HCT116 (cell line): Measurements from ENCODE around the gene PRKRIP1. TPM values are rescaled to one million over a fixed set of nuclear protein-coding genes. Genes with fewer than 3 reads are reported as not detected.

Experiments
- ATAC-seq: fragments of 200-7000 bp; cut with Tn5 transposase; 2 replicates; pipeline ENCODE4 v1.9.1; 2020; ENCODE audit warnings: mild to moderate bottlenecking, moderate library complexity
- BruUV-seq: library from RNA; stranded (reverse); fragments of 400-500 nt; replicated peaks from 2 replicates; lab custom pipeline; 2021; lab: Mats Ljungman, UMichigan
- CTCF ChIA-PET: fragments of 300-600 bp; sonication (Branson Sonifier 250); formaldehyde crosslinking; loops from one replicate; lab custom pipeline; 2021; ENCODE audit warnings: antibody characterized with exemption; lab: Charles Lee
- POLR2A ChIA-PET: fragments of 300-600, 350-600 bp; sonication (Branson Sonifier 250); formaldehyde crosslinking; loops from one replicate; lab custom pipeline; 2021; ENCODE audit warnings: antibody characterized with exemption; lab: Charles Lee
- RAD21 ChIA-PET, 2 experiments: fragments of 300-600 bp; sonication (Branson Sonifier 250); formaldehyde crosslinking; loops; one replicate each; lab custom pipeline; 2023; ENCODE audit warnings: low total read pairs in 2 of 2; ENCODE audit not compliant: uncharacterized antibody in 2 of 2, unreplicated experiment in 2 of 2, low non-redundant PET in 1 of 2; lab: Charles Lee
- DNase-seq: peaks from one replicate; pipeline ENCODE4 v3.0.0-alpha.2; 2010; ENCODE audit warnings: low read depth, low spot score
- H2AFZ ChIP-seq: fragments of 200-600 bp; shearing (Covaris generic), sonication (generic); 2 replicates; pipeline ENCODE4 v1.6.1; 2017; ENCODE audit warnings: low read depth, mixed run types, mixed read lengths, antibody characterized with exemption, low read length; ENCODE audit not compliant: poor library complexity, severe bottlenecking
- H3K27ac ChIP-seq: 2 replicates; pipeline ENCODE4 v1.5.1; 2012; ENCODE audit warnings: low read depth, low read length
- H3K27me3 ChIP-seq: fragments of 200-600 bp; sonication (generic); 2 replicates; pipeline ENCODE4 v1.6.1; 2016; ENCODE audit warnings: mixed run types, low read length, mixed read lengths; ENCODE audit not compliant: insufficient read depth
- H3K36me3 ChIP-seq, 2 experiments: fragments of 200-500 bp in 1 of 2; fragments of 200-600 bp in 1 of 2; sonication (Bioruptor generic) in 1 of 2; sonication (generic) in 1 of 2; 2 replicates each; pipeline versions ENCODE4 v1.5.1 to v1.6.1; 2014 to 2016; ENCODE audit warnings: low read length in 2 of 2, inconsistent platforms in 1 of 2, mixed read lengths in 1 of 2, mixed run types in 1 of 2; ENCODE audit not compliant: insufficient read depth in 2 of 2, control insufficient read depth in 1 of 2
- H3K4me1 ChIP-seq, 2 experiments: fragments of 200-600 bp in 1 of 2; sonication (generic) in 1 of 2; 2 replicates each; pipeline versions ENCODE4 v1.5.1 to v1.6.1; 2012 to 2017; ENCODE audit warnings: low read length in 2 of 2, inconsistent platforms in 1 of 2, mild to moderate bottlenecking in 1 of 2, mixed read lengths in 1 of 2, mixed run types in 1 of 2, moderate library complexity in 1 of 2; ENCODE audit not compliant: insufficient read depth in 2 of 2, control insufficient read depth in 1 of 2
- H3K4me2 ChIP-seq: fragments of 200-600 bp; sonication (generic); 2 replicates; pipeline ENCODE4 v1.6.1; 2017; ENCODE audit warnings: mixed run types, low read length, mixed read lengths
- H3K4me3 ChIP-seq, 2 experiments: fragments of 200-600 bp in 1 of 2; sonication (generic) in 1 of 2; replicated peaks in 1 of 2; 2 replicates each; pipeline ENCODE4 v1.5.1; 2011 to 2016; ENCODE audit warnings: low read length in 2 of 2, control low read depth in 1 of 2, low read depth in 1 of 2, mild to moderate bottlenecking in 1 of 2, mixed read lengths in 1 of 2, mixed run types in 1 of 2
- H3K79me2 ChIP-seq: fragments of 200-600 bp; sonication (generic); 2 replicates; pipeline ENCODE4 v1.6.1; 2017; ENCODE audit warnings: mild to moderate bottlenecking, mixed run types, low read length, moderate library complexity, mixed read lengths; ENCODE audit not compliant: insufficient read depth
- H3K9ac ChIP-seq: fragments of 200-600 bp; sonication (generic); 2 replicates; pipeline ENCODE4 v1.6.1; 2016; ENCODE audit warnings: low read length, mixed read lengths
- H3K9me2 ChIP-seq: fragments of 200-600 bp; sonication (generic), shearing (Covaris generic); 2 replicates; pipeline ENCODE4 v1.6.1; 2017; ENCODE audit warnings: mixed run types, mild to moderate bottlenecking, moderate library complexity; ENCODE audit not compliant: insufficient read depth
- H3K9me3 ChIP-seq, 2 experiments: fragments of 200-500 bp in 1 of 2; fragments of 200-600 bp in 1 of 2; sonication (Bioruptor generic) in 1 of 2; sonication (generic) in 1 of 2; 2 replicates each; pipeline ENCODE4 v1.6.1; 2014 to 2017; ENCODE audit warnings: low read length in 2 of 2, mixed read lengths in 2 of 2, inconsistent platforms in 1 of 2, low read depth in 1 of 2, mild to moderate bottlenecking in 1 of 2, mixed run types in 1 of 2, moderate library complexity in 1 of 2; ENCODE audit not compliant: control insufficient read depth in 1 of 2, insufficient read depth in 1 of 2
- H4K20me1 ChIP-seq: fragments of 200-600 bp; sonication (generic), shearing (Covaris generic); 2 replicates; pipeline ENCODE4 v1.6.1; 2017; ENCODE audit warnings: mixed run types, mild to moderate bottlenecking, moderate library complexity; ENCODE audit not compliant: insufficient read depth
- CEBPB ChIP-seq: IDR thresholded peaks from 2 replicates; pipeline ENCODE4 v1.6.1; 2012; ENCODE audit warnings: low read depth
- EGR1 ChIP-seq: IDR thresholded peaks from 2 replicates; pipeline ENCODE4 v1.6.1; 2012; ENCODE audit warnings: low read depth
- ELF1 ChIP-seq: IDR thresholded peaks from 2 replicates; pipeline ENCODE4 v1.6.1; 2012; ENCODE audit warnings: low read depth, borderline replicate concordance
- EZH2 ChIP-seq: fragments of 200-600 bp; sonication (generic); IDR thresholded peaks from 2 replicates; pipeline ENCODE4 v1.6.1; 2017; ENCODE audit warnings: antibody characterized with exemption, mixed run types
- FOSL1 ChIP-seq: IDR thresholded peaks from 2 replicates; pipeline ENCODE4 v1.6.1; 2012; ENCODE audit warnings: low read depth
- JUND ChIP-seq: IDR thresholded peaks from 2 replicates; pipeline ENCODE4 v1.6.1; 2012
- POLR2A ChIP-seq: IDR thresholded peaks from 2 replicates; pipeline ENCODE4 v1.7.0; 2011; ENCODE audit warnings: borderline replicate concordance; ENCODE audit not compliant: insufficient read depth, insufficient read length; ENCODE audit errors: extremely low read depth
- SIN3A ChIP-seq: IDR thresholded peaks from 2 replicates; pipeline ENCODE4 v1.6.1; 2012; ENCODE audit warnings: low read depth
- SRF ChIP-seq: IDR thresholded peaks from 2 replicates; pipeline ENCODE4 v1.6.1; 2012; ENCODE audit warnings: low read depth
- TCF7L2 ChIP-seq: IDR thresholded peaks from 2 replicates; pipeline ENCODE4 v1.7.0; 2011; ENCODE audit warnings: borderline replicate concordance, inconsistent platforms; ENCODE audit not compliant: insufficient read depth, insufficient read length; ENCODE audit errors: extremely low read depth
- YY1 ChIP-seq: IDR thresholded peaks from 2 replicates; pipeline ENCODE4 v1.6.1; 2011; ENCODE audit warnings: low read length, low read depth, moderate library complexity, mild to moderate bottlenecking; ENCODE audit not compliant: insufficient replicate concordance; ENCODE audit errors: extremely low read depth
- ZFX ChIP-seq: fragments of 450-650 bp; IDR thresholded peaks from 2 replicates; pipeline ENCODE4 v1.6.1; 2017
- ZNF274 ChIP-seq: fragments of 200-500 bp; sonication (Bioruptor generic); IDR thresholded peaks from 2 replicates; pipeline ENCODE4 v1.6.1; 2014; ENCODE audit warnings: mild to moderate bottlenecking, low read depth, low read length, inconsistent platforms
- intact Hi-C: fragments of 100-400 bp; cut with micrococcal nuclease; formaldehyde crosslinking; loops from 2 replicates; pipeline ENCODE4 v1.10.0; 2022
- total RNA-seq: library from RNA; stranded (reverse); gene quantifications from one replicate; pipeline ENCODE4 v1.2.1, GENCODE V29; 2021; ENCODE audit not compliant: unreplicated experiment
- TF ChIP-seq, protein P1 (sequence below): IDR thresholded peaks from 2 replicates; pipeline ENCODE4 v1.6.1; 2012

Gene PRKRIP1
- total RNA-seq, 1 experiment from 2014 or later = 23.0 TPM

DNA sequence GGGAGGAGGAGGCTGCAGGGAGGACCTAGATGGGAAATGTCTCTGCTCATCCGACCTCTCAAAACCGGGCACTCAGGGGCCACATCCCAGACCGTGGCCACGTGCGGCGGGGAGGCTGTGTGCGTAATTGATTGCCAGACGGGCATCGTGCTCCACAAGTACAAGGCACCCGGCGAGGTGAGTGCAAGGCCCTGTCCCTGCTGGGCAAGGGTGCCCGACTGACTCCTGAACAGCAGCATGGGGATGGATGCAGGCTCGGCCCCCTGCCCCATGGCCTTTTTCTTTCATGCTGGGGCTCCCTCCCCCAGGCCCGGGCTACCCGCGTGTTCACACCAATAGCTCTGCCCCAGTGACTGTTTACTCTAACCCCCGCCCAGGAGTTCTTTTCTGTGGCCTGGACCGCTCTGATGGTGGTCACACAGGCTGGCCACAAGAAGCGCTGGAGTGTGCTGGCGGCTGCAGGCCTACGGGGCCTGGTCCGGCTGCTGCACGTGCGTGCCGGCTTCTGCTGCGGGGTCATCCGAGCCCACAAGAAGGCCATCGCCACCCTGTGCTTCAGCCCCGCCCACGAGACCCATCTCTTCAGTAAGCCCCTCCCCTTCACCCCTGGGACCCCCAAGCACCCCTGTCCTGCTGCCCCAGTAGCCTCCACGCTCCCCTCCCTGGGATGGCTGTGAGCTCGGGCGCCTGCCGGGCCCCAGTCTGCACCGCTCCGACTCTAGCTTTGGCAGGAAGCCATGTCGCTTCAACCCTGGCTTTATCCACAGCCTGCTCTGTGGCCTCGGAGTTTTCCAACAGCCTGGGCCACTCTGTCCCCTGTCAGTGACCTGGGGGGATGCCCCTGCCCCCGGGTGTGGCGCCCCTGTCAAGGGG is 72.6 kb downstream of the PRKRIP1 start:
- H3K27ac ChIP-seq = no peak overlapping the region
- ChIA-PET RAD21 (no interaction called here), CTCF (no interaction called here), POLR2A (no interaction called here)
- no peak overlapping the region for H2AFZ ChIP-seq
- H3K79me2 ChIP-seq = peaks cover 17% of the 10 kb centered on the region
- ATAC-seq (no peak), DNase-seq (no peak)
- no peaks in the 10 kb centered on the region for H4K20me1 ChIP-seq
- no peaks in the 10 kb centered on the region for H3K27me3 ChIP-seq
- no TSS peak for BruUV-seq
- H3K9me3 ChIP-seq = no peaks in the 10 kb centered on the region
- H3K9ac ChIP-seq = no peak overlapping the region
- intact Hi-C loops = no loop called here
- TF ChIP-seq YY1 (no peak), ZNF274 (no peak), ZFX (no peak), ELF1 (no peak), SRF (no peak), SIN3A (no peak), TCF7L2 (no peak), POLR2A (no peak), JUND (no peak), CEBPB (no peak), EGR1 (no peak), EZH2 (no peak), FOSL1 (no peak)
- TF ChIP-seq, protein P1, sequence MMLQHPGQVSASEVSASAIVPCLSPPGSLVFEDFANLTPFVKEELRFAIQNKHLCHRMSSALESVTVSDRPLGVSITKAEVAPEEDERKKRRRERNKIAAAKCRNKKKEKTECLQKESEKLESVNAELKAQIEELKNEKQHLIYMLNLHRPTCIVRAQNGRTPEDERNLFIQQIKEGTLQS = no peak
- no peak overlapping the region for H3K4me3 ChIP-seq
- H3K4me2 ChIP-seq = no peak overlapping the region
- no peaks in the 10 kb centered on the region for H3K9me2 ChIP-seq
- peaks cover 2 to 13% of the 10 kb centered on the region in 2 experiments; a peak in 2 of 4 replicates for H3K4me1 ChIP-seq
- no peaks in the 10 kb centered on the region; a peak in 2 of 4 replicates for H3K36me3 ChIP-seq
